Heart left ventricle (tissue), 13 donors: ENCODE measurements around the gene PDE4DIP.
"Not testable (repeated sequence)": the region's sequence is repeated elsewhere in the genome, so short reads cannot be mapped to it uniquely, and the experiment has no call there.

Source experiments
- POLR2A ChIP-seq, 2 donors: fragments of 450-650 bp; IDR thresholded peaks; one replicate each; pipeline ENCODE4 v1.6.1; 2017; ENCODE audit warnings: antibody characterized with exemption in 2 of 2, mild to moderate bottlenecking in 2 of 2, moderate library complexity in 2 of 2
- TF ChIP-seq, protein P1 (sequence below), 12 donors: fragments of 200-600 bp; sonication (generic) in 4 of 12; IDR thresholded peaks; one replicate each; pipeline versions ENCODE4 v1.5.0 to v1.8.0; 2018 to 2022; ENCODE audit warnings: antibody characterized with exemption in 12 of 12, mild to moderate bottlenecking in 5 of 12
- donor health status: ischemic (EF 13 %, LVEDD 7.1; RV severe dilation, severe dysfunction).
- donor health status: DM: no; HTN: yes; CAD: no.
- donor health status: DM: no; HTN: no; CAD: no.
- donor health status: ischemic (EF 25% LVEDD 6.9; RV normal size, moderate dysfunction).
- donor health status: ischemic (EF 25% LVEDD 5.7; RV mildly dilated, moderate dysfunction).
- donor health status: ischemic (EF 35%, LVEDD 5.7; RV mildly dilated, moderate dysfunction).
- donor health status: nonischemic (EF 11% LVEDD 7.7; RV severe dilation, severe dysfunction).
- donor health status: DM: yes; HTN: yes; CAD: no.
- donor health status: PGD.
- donor health status: ischemic (EF 29% LVEDD 5.4; RV normal size, mild dysfunction).
- donor health status: nonischemic (EF 23%, LVEDD 6.1; RV moderate dilation, normal function).

DNA sequence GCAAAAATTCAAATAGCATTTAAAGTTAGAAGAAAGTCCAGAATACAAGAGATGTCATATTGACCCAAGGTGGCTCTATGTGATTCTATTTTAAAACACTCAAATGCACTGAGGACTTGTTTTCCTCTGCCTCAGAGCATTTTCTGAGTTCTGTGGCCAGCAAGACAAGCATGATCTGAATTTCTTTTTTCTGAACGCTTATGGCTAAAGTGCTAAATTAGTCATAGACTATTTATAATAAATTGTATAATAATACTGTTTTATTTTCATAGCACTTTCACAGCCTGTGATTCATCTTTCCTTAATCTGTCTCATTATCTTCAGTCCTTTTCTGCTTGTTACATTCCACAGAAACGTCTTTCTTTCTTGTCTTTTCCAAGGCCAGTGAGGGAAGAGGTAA is 7.5 kb downstream of the PDE4DIP start:
- TF ChIP-seq, protein P1, sequence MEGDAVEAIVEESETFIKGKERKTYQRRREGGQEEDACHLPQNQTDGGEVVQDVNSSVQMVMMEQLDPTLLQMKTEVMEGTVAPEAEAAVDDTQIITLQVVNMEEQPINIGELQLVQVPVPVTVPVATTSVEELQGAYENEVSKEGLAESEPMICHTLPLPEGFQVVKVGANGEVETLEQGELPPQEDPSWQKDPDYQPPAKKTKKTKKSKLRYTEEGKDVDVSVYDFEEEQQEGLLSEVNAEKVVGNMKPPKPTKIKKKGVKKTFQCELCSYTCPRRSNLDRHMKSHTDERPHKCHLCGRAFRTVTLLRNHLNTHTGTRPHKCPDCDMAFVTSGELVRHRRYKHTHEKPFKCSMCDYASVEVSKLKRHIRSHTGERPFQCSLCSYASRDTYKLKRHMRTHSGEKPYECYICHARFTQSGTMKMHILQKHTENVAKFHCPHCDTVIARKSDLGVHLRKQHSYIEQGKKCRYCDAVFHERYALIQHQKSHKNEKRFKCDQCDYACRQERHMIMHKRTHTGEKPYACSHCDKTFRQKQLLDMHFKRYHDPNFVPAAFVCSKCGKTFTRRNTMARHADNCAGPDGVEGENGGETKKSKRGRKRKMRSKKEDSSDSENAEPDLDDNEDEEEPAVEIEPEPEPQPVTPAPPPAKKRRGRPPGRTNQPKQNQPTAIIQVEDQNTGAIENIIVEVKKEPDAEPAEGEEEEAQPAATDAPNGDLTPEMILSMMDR (IDR thresholded peaks at IDR 0.05), result not testable (repeated sequence)
- TF ChIP-seq POLR2A (IDR thresholded peaks at IDR 0.05), result not testable (repeated sequence)
